GM19467 (cell line): Measurements from ENCODE around the gene TGFBR2.

Experiments used
- ATAC-seq: cut with Tn5 transposase; IDR thresholded peaks from one replicate; pipeline ENCODE4 v1.9.1; 2021; ENCODE audit warnings: mild to moderate bottlenecking, moderate library complexity; ENCODE audit not compliant: unreplicated experiment

Gene TGFBR2

GRCh38 chr3:30633718-30634117, 27.3 kb downstream of the TGFBR2 start:
- ATAC-seq = no peak

GRCh38 chr3:30634761-30635735, 28.6 kb downstream of the TGFBR2 start:
- ATAC-seq = no peak

- ATAC-seq = no peak
Measured at GRCh38 chr3:30637310-30638219, 31.2 kb downstream of the TGFBR2 start.

GRCh38 chr3:30638685-30639412, 32.4 kb downstream of the TGFBR2 start:
- no peak for ATAC-seq

- peak; percentile 59 for ATAC-seq
Measured at GRCh38 chr3:30639937-30640336, 33.5 kb downstream of the TGFBR2 start.

- no peak for ATAC-seq
Measured at GRCh38 chr3:30640851-30641250, 34.5 kb downstream of the TGFBR2 start.

GRCh38 chr3:30641416-30642251, 35.2 kb downstream of the TGFBR2 start:
- no peak for ATAC-seq

GRCh38 chr3:30642849-30643361, 36.5 kb downstream of the TGFBR2 start:
- no peak for ATAC-seq

- ATAC-seq = no peak
Measured at GRCh38 chr3:30643763-30644462, 37.5 kb downstream of the TGFBR2 start.

- ATAC-seq = peak; percentile 67
Measured at GRCh38 chr3:30644615-30645014, 38.2 kb downstream of the TGFBR2 start.

GRCh38 chr3:30645077-30645476, 38.7 kb downstream of the TGFBR2 start:
- no peak for ATAC-seq

- no peak for ATAC-seq
Measured at GRCh38 chr3:30646181-30646876, 39.9 kb downstream of the TGFBR2 start.

- ATAC-seq = no peak
Measured at GRCh38 chr3:30646961-30647752, 40.8 kb downstream of the TGFBR2 start.

- no peak for ATAC-seq
Measured at GRCh38 chr3:30648670-30649357, 42.4 kb downstream of the TGFBR2 start.

- ATAC-seq = peak; percentile 40
Measured at GRCh38 chr3:30649572-30650318, 43.3 kb downstream of the TGFBR2 start.

GRCh38 chr3:30650348-30650995, 44.1 kb downstream of the TGFBR2 start:
- no peak for ATAC-seq
